MM.1S (cell line): Measurements from ENCODE around the gene RFC2.

ENCODE experiments used
- DNase-seq: peaks from one replicate; pipeline ENCODE4 v3.0.0-alpha.2; 2015
- H2AFZ ChIP-seq: fragments of 300-600 bp; sonication (generic); 2 replicates; pipeline ENCODE4 v1.6.0; 2016; ENCODE audit warnings: antibody characterized with exemption, low read length
- H3F3A ChIP-seq: fragments of 300-600 bp; sonication (generic); 2 replicates; pipeline ENCODE4 v1.6.1; 2016; ENCODE audit warnings: mild to moderate bottlenecking, antibody characterized with exemption, low read length, moderate library complexity, mixed read lengths; ENCODE audit not compliant: insufficient read depth
- H3K27ac ChIP-seq: fragments of 300-600 bp; sonication (generic); 2 replicates; pipeline ENCODE4 v1.5.1; 2016; ENCODE audit warnings: mild to moderate bottlenecking, low read length
- H3K27me3 ChIP-seq: fragments of 300-600 bp; sonication (generic); replicated peaks from 2 replicates; pipeline ENCODE4 v1.6.0; 2016; ENCODE audit warnings: low read length; ENCODE audit not compliant: insufficient read depth
- H3K36me3 ChIP-seq: fragments of 300-600 bp; sonication (generic); replicated peaks from 2 replicates; pipeline ENCODE4 v1.6.1; 2016; ENCODE audit warnings: mild to moderate bottlenecking, low read length, mixed read lengths; ENCODE audit not compliant: insufficient read depth
- H3K4me1 ChIP-seq: fragments of 300-600 bp; sonication (generic); 2 replicates; pipeline ENCODE4 v1.6.1; 2016; ENCODE audit warnings: low read length, mixed read lengths
- H3K4me2 ChIP-seq: fragments of 300-600 bp; sonication (generic); 2 replicates; pipeline ENCODE4 v1.6.0; 2016; ENCODE audit warnings: low read depth, low read length
- H3K4me3 ChIP-seq: fragments of 300-600 bp; sonication (generic); 2 replicates; pipeline ENCODE4 v1.5.1; 2016; ENCODE audit warnings: low read length, mixed read lengths
- H3K79me2 ChIP-seq: fragments of 300-600 bp; sonication (generic); 2 replicates; pipeline ENCODE4 v1.6.1; 2016; ENCODE audit warnings: mixed run types, low read length, mixed read lengths
- H3K9ac ChIP-seq: fragments of 300-600 bp; sonication (generic); 2 replicates; pipeline ENCODE4 v1.6.1; 2016; ENCODE audit warnings: low read length, mixed read lengths
- H3K9me2 ChIP-seq: fragments of 300-600 bp; sonication (generic); replicated peaks from 2 replicates; pipeline ENCODE4 v1.6.1; 2016; ENCODE audit warnings: mild to moderate bottlenecking, low read length, mixed read lengths; ENCODE audit not compliant: insufficient read depth
- H3K9me3 ChIP-seq: fragments of 300-600 bp; sonication (generic); replicated peaks from 2 replicates; pipeline ENCODE4 v1.6.1; 2016; ENCODE audit warnings: mild to moderate bottlenecking, low read length, mixed read lengths; ENCODE audit not compliant: insufficient read depth
- H4K20me1 ChIP-seq: fragments of 300-600 bp; sonication (generic); 2 replicates; pipeline ENCODE4 v1.6.1; 2016; ENCODE audit warnings: mild to moderate bottlenecking, low read length, moderate library complexity, mixed read lengths; ENCODE audit not compliant: insufficient read depth
- EZH2 ChIP-seq: fragments of 300-600 bp; sonication (generic); optimal IDR thresholded peaks from 2 replicates; pipeline ENCODE3; 2017; ENCODE audit warnings: low read depth, mild to moderate bottlenecking, antibody characterized with exemption, low read length, mixed read lengths
- EZH2phosphoT487 ChIP-seq: fragments of 300-600 bp; sonication (generic); IDR thresholded peaks from 2 replicates; pipeline ENCODE4 v1.6.1; 2018; ENCODE audit warnings: antibody characterized with exemption, low read length
- TF ChIP-seq, protein P1 (sequence below): fragments of 300-600 bp; sonication (generic); IDR thresholded peaks from 2 replicates; pipeline ENCODE4 v1.5.1; 2016; ENCODE audit warnings: antibody characterized with exemption, low read length, mixed read lengths

The RFC2 gene

DNA sequence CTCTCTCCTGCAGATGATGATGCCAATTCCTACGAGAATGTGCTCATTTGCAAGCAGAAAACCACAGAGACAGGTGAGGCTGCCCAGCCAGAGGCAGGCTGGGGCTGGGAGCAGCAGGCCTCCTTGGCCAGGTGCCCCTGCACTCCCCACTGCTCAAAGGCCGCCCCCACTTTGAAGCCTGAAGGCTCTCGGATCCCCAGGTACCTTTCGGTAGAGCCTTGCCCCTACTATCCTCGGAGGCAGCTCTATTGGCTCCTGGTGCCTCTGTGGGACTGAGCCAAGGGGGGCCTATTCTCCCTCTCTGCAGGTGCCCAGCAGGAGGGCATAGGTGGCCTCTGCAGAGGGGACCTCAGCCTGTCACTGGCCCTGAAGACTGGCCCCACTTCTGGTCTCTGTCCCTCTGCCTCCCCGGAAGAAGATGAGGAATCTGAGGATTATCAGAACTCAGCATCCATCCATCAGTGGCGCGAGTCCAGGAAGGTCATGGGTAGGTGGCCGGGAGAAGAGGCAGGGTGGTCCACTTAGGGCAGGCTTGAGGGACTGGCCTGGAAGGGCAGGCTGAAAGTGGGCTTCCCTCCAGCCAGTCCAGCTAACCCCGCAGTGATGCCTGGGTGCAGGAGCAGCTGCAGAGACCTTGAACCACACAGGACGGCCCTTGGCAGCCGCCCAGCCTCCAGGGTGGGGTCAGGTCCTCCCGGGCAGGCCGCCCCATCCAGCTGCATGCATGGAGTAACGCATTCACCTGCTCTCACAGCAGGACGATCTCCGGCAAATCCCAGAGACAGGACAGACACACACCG is 30.3 kb downstream of the RFC2 start:
- H3K9me3 ChIP-seq: no peaks in the 10 kb centered on the region
- H3K79me2 ChIP-seq: no peaks in the 10 kb centered on the region
- H3F3A ChIP-seq: no peaks in the 10 kb centered on the region
- no peaks in the 10 kb centered on the region for H3K4me1 ChIP-seq
- H3K4me2 ChIP-seq: no peak overlapping the region
- no peak overlapping the region for H2AFZ ChIP-seq
- H3K27ac ChIP-seq: no peak overlapping the region
- no peaks in the 10 kb centered on the region for H3K9me2 ChIP-seq
- no peak for DNase-seq
- no peak overlapping the region for H3K9ac ChIP-seq
- H3K4me3 ChIP-seq: no peak overlapping the region
- H3K36me3 ChIP-seq: no peaks in the 10 kb centered on the region
- no peaks in the 10 kb centered on the region for H4K20me1 ChIP-seq
- TF ChIP-seq, protein P1, sequence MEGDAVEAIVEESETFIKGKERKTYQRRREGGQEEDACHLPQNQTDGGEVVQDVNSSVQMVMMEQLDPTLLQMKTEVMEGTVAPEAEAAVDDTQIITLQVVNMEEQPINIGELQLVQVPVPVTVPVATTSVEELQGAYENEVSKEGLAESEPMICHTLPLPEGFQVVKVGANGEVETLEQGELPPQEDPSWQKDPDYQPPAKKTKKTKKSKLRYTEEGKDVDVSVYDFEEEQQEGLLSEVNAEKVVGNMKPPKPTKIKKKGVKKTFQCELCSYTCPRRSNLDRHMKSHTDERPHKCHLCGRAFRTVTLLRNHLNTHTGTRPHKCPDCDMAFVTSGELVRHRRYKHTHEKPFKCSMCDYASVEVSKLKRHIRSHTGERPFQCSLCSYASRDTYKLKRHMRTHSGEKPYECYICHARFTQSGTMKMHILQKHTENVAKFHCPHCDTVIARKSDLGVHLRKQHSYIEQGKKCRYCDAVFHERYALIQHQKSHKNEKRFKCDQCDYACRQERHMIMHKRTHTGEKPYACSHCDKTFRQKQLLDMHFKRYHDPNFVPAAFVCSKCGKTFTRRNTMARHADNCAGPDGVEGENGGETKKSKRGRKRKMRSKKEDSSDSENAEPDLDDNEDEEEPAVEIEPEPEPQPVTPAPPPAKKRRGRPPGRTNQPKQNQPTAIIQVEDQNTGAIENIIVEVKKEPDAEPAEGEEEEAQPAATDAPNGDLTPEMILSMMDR: no peak
- TF ChIP-seq EZH2phosphoT487 (no peak), EZH2 (no peak)
- no peaks in the 10 kb centered on the region for H3K27me3 ChIP-seq

DNA sequence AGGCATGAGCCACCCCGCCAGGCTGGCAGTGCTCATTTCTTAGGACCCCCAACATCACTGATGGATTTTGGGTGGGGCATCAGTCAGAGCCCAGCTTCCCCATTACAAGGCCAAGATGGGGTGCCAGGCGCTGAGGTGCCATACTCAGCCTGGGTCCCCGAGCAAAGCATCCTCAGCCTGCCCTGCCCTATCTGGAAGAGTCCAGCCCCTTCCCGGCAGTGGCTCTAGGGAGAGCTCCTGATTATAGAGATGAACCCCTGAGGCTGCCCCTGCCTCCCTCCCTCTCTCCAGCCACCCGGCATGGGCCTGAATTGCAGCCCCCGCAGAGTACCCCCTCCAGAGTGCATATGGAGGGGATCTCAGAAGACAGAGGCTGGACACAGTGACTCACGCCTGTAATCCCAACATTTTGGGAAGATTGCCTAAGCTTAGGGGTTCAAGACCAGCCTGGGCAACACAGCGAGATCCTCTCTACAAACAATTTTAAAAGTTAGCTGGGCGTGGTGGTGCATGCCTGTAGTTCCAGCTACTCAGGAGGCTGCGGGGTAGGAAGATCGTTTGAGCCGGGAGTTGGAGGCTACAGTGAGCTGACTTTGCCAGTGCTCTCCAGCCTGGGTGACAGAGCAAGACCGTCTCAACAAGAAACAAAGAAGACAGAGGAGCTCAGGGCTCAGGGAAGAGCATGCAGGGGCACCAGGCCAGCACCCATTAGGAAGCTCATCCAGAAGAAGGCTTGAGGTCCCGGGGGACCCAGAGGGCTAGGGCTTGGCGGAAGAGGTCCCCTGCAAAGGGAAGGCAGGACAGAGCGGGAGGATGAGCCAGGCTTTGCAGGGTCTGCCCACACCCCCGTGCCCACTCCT is 31.1 kb downstream of the RFC2 start:
- no peak overlapping the region for H2AFZ ChIP-seq
- no peaks in the 10 kb centered on the region for H3K27me3 ChIP-seq
- no peaks in the 10 kb centered on the region for H3K79me2 ChIP-seq
- no peak overlapping the region for H3K4me2 ChIP-seq
- DNase-seq: no peak
- H3K9me3 ChIP-seq: no peaks in the 10 kb centered on the region
- TF ChIP-seq EZH2phosphoT487 (no peak), EZH2 (no peak)
- TF ChIP-seq, protein P1: no peak
- no peaks in the 10 kb centered on the region for H4K20me1 ChIP-seq
- no peaks in the 10 kb centered on the region for H3K9me2 ChIP-seq
- H3F3A ChIP-seq: no peaks in the 10 kb centered on the region
- no peak overlapping the region for H3K27ac ChIP-seq
- no peaks in the 10 kb centered on the region for H3K36me3 ChIP-seq
- no peak overlapping the region for H3K9ac ChIP-seq
- H3K4me3 ChIP-seq: no peak overlapping the region
- no peaks in the 10 kb centered on the region for H3K4me1 ChIP-seq

DNA sequence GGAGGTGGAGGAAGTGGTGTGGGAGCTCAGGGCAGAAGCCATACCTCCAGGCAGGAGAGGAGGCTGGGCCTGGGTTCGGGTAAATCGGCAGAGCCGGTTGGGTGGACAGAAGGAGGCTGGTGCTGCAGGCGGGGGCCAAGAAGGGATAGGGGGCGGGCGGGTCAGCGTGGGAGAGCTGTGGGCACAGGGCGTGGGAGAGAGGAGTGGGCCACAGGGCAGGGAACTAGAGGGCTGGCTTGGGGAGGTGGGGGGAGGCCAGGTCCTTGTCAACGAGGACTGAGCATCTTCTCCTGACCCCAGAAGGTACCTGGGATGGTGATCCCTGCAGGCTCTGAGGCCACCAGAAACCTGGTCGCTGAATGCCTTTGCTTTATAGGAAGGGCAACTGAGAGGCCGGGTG is 32.5 kb downstream of the RFC2 start:
- no peak for DNase-seq
- Histone ChIP-seq H3K4me3 (no peak overlapping the region), H3K27ac (no peak overlapping the region), H3K4me1 (0 out of 2 replicates have a peak, but pooled peaks cover 5% of the 10 kb centered on the region), H3K9me3 (no peaks in the 10 kb centered on the region), H3K4me2 (no peak overlapping the region), H3F3A (no peaks in the 10 kb centered on the region), H4K20me1 (no peaks in the 10 kb centered on the region), H3K79me2 (no peaks in the 10 kb centered on the region), H3K9ac (no peak overlapping the region), H3K9me2 (no peaks in the 10 kb centered on the region), H3K27me3 (no peaks in the 10 kb centered on the region), H2AFZ (no peak overlapping the region), H3K36me3 (no peaks in the 10 kb centered on the region)
- TF ChIP-seq EZH2: no peak
- no peak for TF ChIP-seq EZH2phosphoT487
- TF ChIP-seq, protein P1: no peak
